HG03565 (cell line): Measurements from ENCODE around the gene MUSTN1.

Experiments used
- ATAC-seq: cut with Tn5 transposase; IDR thresholded peaks from one replicate; pipeline ENCODE4 v1.9.1; 2021; ENCODE audit warnings: mild to moderate bottlenecking, moderate library complexity; ENCODE audit not compliant: unreplicated experiment

MUSTN1 gene

DNA sequence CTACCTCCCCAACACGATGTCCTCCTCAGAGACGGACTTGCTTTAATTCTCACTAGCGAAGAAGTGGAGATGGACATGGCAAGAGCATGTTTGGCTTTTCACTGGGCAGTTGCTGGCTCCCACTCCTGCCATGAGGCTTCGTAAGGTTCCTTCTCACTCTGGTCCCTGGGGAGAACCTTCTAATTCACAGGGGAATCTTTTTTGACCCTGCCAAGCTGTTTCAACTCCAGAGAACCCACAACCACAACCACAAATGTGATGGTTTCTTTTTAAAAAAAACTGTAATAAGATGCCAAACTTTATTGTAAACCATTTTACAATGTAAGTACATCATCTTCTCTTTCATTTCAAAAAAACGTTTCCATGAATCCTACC is 1.6 kb upstream of the MUSTN1 start:
- ATAC-seq = no peak

DNA sequence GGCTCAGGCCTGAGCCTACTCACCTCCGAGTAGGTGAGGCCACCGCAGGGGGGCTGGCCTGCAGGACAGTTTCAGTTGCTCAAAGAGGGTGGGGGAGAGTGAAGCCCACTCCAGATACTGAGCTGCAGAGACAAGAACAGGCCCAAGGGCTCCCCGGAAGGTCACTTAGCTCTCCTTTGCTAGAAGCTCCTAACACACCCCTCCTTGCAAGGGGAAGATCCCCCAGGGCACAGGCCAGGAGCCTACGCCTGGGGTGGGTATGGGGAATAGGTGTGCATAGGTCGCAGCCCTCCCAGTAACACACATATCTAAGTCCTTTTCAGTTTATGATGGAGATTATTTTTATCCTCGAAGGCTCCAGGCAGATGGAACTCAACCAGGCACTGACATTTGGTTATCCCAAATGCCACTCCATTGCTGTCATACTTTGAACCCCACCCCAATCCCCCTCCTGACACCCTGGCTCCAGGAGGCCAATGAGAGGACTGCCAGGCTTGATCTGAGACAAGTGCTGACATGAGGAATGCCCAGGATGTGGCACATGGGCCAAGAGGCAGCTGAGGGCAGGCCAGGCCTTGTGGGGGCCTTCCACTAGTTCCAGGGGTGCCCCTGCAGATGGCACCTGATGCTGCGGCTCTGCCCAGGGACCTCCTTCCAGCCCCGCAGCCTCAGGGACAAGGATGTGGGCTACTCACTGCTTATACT is 1.1 kb upstream of the MUSTN1 start:
- ATAC-seq = no peak

DNA sequence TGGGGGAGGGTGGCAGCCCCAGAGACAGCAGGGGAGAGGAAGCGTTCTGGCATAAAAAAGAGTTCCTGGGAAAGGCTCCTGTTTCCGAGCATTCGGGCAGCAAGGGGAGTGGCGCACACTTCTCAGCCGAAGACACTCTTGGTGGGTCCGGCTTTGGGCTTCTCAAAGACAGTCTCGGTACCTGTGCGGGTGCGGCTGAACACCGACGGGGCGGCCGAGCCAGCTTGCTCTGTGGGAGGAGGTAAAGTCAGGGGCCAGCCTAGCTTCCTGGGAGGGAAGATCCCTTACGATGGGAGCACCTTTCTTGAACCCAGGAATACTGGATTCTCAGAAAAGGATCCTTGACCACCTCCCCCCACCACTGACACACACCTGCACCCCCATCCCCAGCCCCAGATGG is 1.6 kb downstream of the MUSTN1 start:
- no peak for ATAC-seq

GRCh38 chr3:52831500-52832301 is 3.1 kb downstream of the MUSTN1 start:
- no peak for ATAC-seq

- no peak for ATAC-seq
These were observed 4.1 kb downstream of the MUSTN1 start, which contains the start of gene ITIH4 for GRCh38 chr3:52830535-52831258. ITIH4 (minus strand) TSS chr3:52830672; CDS start chr3:52830642, 30 bp downstream.

- ATAC-seq = no peak
These were observed 4.8 kb downstream of the MUSTN1 start for GRCh38 chr3:52829906-52830463.

- no peak for ATAC-seq
These were observed 5.3 kb downstream of the MUSTN1 start for GRCh38 chr3:52829482-52829881.

DNA sequence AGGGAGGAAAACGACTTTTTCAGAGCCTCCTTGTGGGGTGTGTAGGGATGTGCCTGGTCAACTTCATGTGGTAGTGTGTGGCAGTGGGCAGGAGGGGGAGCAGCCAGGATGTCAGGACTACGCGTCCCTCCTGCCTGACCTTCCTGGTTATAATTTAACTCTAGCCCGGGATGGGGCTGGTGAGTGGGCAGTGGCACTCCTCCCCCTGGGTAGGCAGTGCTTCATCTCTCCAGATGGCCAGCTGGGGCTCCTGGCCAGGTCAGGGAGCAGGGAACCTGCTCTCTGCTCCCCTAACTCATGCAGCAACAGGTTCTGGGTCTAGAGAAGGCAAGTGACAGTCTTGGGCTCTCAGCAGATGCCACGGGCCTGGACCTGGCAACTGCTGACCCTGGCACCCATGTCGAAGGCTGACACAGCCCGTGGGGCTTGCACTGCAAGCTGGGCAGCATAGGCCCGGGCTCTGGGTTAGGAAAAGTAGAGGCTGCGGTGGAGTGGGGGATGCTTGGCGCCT is 6.9 kb downstream of the MUSTN1 start:
- no peak for ATAC-seq

DNA sequence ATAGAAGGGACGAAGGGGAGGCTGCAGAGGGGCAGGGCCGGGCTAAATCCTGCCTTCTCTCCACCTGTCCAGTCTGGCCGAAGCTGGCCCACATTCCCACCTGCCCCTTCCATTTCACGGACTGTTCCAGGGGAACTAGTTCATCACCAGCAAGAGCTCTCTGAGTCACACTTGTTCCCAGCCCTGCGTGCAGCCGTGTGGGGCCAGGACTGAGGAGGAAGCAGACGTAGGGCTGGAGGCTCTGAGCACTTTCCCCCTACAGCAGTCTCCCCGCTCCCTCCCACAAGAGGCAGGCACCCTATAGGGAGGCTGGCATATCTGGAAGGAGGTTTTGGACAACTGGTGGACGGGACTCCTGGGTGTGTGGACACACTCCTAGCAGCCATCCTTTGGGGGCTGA is 7.4 kb downstream of the MUSTN1 start:
- no peak for ATAC-seq

- no peak for ATAC-seq
These were observed 10.8 kb downstream of the MUSTN1 start for GRCh38 chr3:52824037-52824436.

DNA sequence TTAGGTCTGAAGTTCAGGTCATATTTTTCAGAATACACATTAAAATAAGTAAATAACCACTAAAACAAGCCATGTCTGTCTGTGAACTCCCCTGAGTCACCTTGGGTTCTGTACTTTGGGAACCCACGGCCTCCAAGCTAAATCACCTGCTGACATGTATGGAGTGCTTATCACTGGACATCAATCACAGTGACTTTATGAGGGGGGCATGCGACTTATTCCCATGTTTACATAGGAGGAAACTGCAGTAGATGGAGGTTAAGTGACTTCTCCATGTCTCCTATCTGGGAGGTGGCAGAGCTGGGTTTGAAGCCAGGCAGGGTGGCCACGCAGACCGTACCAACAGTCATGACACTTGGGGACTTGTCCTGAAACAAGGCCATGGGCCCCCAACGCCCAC is 12.5 kb downstream of the MUSTN1 start:
- no peak for ATAC-seq

GRCh38 chr3:52820736-52821135 is 14.1 kb downstream of the MUSTN1 start:
- ATAC-seq = no peak

- ATAC-seq = no peak
These were observed 14.9 kb downstream of the MUSTN1 start for GRCh38 chr3:52819936-52820335.

DNA sequence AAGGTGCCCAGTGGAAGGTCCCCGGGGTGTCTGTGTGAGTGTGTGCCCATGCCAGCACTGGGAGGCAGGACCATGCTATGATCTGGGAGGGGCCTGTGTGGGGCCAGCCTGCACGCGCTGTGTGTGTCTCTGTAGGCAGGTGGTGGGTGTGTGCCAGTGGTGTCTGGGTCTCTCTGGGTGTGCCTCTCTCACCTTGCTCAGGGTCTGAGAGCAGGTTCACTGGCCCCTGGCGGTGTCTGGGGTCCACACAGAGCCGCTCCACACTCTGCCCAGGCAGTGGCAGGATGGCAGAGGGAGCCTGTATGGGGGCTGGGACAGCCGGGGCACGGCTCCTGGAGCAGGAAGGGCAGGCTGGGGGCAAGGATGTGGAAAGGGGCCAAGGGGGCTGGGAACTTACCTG is 17.0 kb downstream of the MUSTN1 start:
- ATAC-seq = no peak

DNA sequence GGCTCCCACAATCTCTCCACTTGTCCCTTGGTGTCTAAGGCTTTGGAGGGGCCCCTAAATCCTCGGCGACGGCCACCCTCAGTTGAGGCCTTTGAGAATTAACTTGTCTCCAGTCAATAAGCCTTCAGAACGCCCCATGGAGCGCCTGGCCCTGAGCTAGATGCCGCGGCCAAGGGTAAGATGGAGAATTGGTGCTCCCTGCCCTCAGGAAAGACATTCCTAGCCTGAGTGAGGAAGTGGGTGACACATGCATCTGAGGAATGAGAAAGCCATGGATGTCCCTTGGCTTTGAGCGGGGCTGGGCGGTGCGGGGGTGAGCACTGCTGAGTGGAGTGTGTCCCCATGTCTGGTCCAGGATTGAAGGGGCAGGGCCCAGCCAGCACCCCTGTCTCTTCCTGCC is 17.6 kb downstream of the MUSTN1 start:
- no peak for ATAC-seq

GRCh38 chr3:52816654-52817053 is 18.2 kb downstream of the MUSTN1 start:
- no peak for ATAC-seq

DNA sequence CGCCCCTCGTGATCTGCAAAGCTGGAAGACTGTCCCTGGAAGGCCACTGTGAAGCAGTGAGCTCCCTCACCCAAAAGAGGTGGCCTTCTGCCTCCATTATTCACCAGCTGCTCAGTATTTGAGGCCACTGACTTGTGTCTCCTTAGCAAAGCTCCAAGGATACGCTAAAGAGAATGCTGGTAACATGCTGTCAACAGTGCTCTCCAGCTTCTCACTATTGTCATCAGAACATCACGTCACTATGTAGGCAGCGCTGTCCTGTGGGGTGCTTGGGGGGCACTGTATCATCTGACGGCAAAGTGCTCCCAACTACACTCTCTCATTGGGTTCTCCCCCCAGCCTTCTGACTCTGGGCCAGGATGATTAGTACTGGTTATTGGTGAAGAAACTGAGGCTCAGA is 18.6 kb downstream of the MUSTN1 start:
- no peak for ATAC-seq

- ATAC-seq = no peak
These were observed 21.0 kb downstream of the MUSTN1 start for GRCh38 chr3:52813810-52814209.

DNA sequence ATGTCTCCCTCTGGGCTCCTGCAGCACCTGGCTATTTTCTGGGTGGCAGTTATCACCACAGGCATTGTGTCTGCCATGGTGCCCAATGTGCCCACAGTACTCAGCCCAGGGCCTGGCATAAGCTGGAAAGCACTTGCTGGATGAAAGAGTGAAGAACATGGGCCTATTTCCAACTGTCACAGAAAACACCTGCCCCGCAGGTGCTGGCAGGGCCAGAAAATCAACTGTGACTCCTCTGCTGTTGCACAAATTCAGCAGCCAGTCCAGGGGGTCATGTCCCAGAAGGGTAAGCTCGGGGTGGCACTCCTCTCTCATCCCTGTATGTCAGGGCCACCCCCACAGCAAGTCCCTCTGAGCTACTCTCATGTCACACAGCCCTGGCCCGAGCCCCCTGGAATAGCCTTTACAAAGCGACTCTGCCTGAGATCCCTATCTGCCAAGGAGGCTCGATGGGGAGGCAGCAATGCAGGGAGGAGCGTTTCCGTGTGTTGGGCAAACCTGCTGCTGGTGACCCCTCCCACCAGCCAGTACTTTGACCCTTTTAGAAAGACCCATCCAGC is 23.3 kb downstream of the MUSTN1 start:
- ATAC-seq = no peak

GRCh38 chr3:52810923-52811322 is 23.9 kb downstream of the MUSTN1 start:
- no peak for ATAC-seq
